Gastrocnemius medialis (tissue), 4 donors: ENCODE data around the gene CAMTA1. TPM values are rescaled to one million over a fixed set of nuclear protein-coding genes. Genes with fewer than 3 reads are reported as not detected.
A peak's percentile ranks its signal among the peaks of the same experiment; 100 is the strongest.

ENCODE experiments used
- ATAC-seq, 2 donors: fragments of 150-250 bp; one replicate each; pipeline ENCODE4 v1.9.1; 2016
- DNase-seq, 2 donors: peaks; one replicate each; pipeline ENCODE4 v3.0.0-alpha.2; 2019
- H3K27ac ChIP-seq, 4 donors: fragments of 200-600 bp; sonication (generic); 1 replicate in 1 of 4; 2 replicates in 3 of 4; pipeline ENCODE4 v1.5.1; 2016 to 2018; ENCODE audit warnings: mild to moderate bottlenecking in 2 of 4, moderate library complexity in 1 of 4
- H3K27me3 ChIP-seq, 3 donors: fragments of 200-600 bp; sonication (generic) in 2 of 3; 1 replicate in 1 of 3; 2 replicates in 2 of 3; pipeline versions ENCODE4 v1.5.1 to v1.6.0; 2016 to 2019; ENCODE audit warnings: mild to moderate bottlenecking in 1 of 3, moderate library complexity in 1 of 3
- H3K36me3 ChIP-seq, 2 donors: fragments of 200-600 bp; sonication (generic) in 1 of 2; one replicate each; pipeline ENCODE4 v1.5.1; 2017 to 2018
- H3K4me1 ChIP-seq, 2 donors: fragments of 200-600 bp; sonication (generic) in 1 of 2; one replicate each; pipeline ENCODE4 v1.5.1; 2016 to 2017; ENCODE audit warnings: mild to moderate bottlenecking in 2 of 2
- H3K4me3 ChIP-seq, 4 donors: fragments of 200-600 bp; sonication (generic) in 3 of 4; 1 replicate in 1 of 4; 2 replicates in 3 of 4; pipeline ENCODE4 v1.5.1; 2016 to 2019; ENCODE audit warnings: mild to moderate bottlenecking in 2 of 4
- H3K9me3 ChIP-seq, 3 donors: fragments of 200-600 bp; sonication (generic) in 2 of 3; 1 replicate in 1 of 3; 2 replicates in 2 of 3; pipeline ENCODE4 v1.5.1; 2016 to 2019
- CTCF ChIP-seq, 5 experiments: fragments of 450-650 bp in 3 of 5; fragments of 200-600 bp in 2 of 5; sonication (generic) in 2 of 5; IDR thresholded peaks in 4 of 5; conservative IDR thresholded peaks in 1 of 5; 1 replicate in 4 of 5; 2 replicates in 1 of 5; pipeline ENCODE4 v1.5.1; 2016 to 2019; ENCODE audit warnings: antibody characterized with exemption in 5 of 5, mild to moderate bottlenecking in 3 of 5, moderate library complexity in 3 of 5
- POLR2A ChIP-seq, 2 donors: fragments of 450-650 bp; IDR thresholded peaks; one replicate each; pipeline ENCODE4 v1.6.1; 2017; ENCODE audit warnings: antibody characterized with exemption in 2 of 2, mild to moderate bottlenecking in 2 of 2, moderate library complexity in 2 of 2
- in situ Hi-C, 4 donors: fragments of 200-750 bp; cut with MboI; loops; one replicate each; pipeline versions ENCODE4 v1.15.0 to v1.8.0; 2017; ENCODE audit warnings: low sequenced_read_pairs in 4 of 4
- intact Hi-C: fragments of 100-400 bp; cut with DNase I; formaldehyde crosslinking; loops from one replicate; pipeline ENCODE4 v1.15.1; 2023; ENCODE audit warnings: low total_unique reads
- total RNA-seq, 4 donors: library from RNA; depleted of rRNA; stranded (reverse); fragments of >200 nt; gene quantifications; one replicate each; pipeline versions ENCODE4 v1.1.0 to v1.2.3, GENCODE V29; 2016

CAMTA1 gene
- total RNA-seq, 4 donors from 2014 or later, result 60.5 to 113 (median 70.4) TPM

GRCh38 chr1:7644086-7644485 lies 858.8 kb downstream of the CAMTA1 start:
- in situ Hi-C loops, result loop anchor here (10.0 to 25.0 kb wide), 7 partner anchors 419 to 932 kb away; partner anchors contain the start of gene DNAJC11 (in 1 of the 4)
- TF ChIP-seq POLR2A (IDR thresholded peaks at IDR 0.05) (no peak), CTCF (IDR thresholded peaks at IDR 0.05 in 4 of 5, conservative IDR thresholded peaks at IDR 0.05 in 1 of 5) (no peak)
- Histone ChIP-seq H3K27ac (no peak overlapping the region), H3K4me3 (no peak overlapping the region), H3K9me3 (no peaks in the 10 kb centered on the region), H3K4me1 (peaks cover 19 to 20% of the 10 kb centered on the region in 2 donors), H3K27me3 (no peaks in the 10 kb centered on the region), H3K36me3 (no peaks in the 10 kb centered on the region)
- intact Hi-C loops, result loop anchor here (10.0 kb wide), 1 partner anchor 939 kb away; the partner anchor contains the start of gene DNAJC11
- no peak for DNase-seq
- ATAC-seq, result no peak

- DNase-seq (peak in 1 of 2 donors; percentile 28), ATAC-seq (peak; percentile 18 to 45)
- TF ChIP-seq CTCF (IDR thresholded peaks at IDR 0.05 in 4 of 5, conservative IDR thresholded peaks at IDR 0.05 in 1 of 5) (no peak), POLR2A (IDR thresholded peaks at IDR 0.05) (no peak)
- Histone ChIP-seq H3K27ac (peak overlapping the region in 3 of 4 donors; percentile 46 to 55 (median 52)), H3K4me1 (peaks cover 19 to 20% of the 10 kb centered on the region in 2 donors), H3K36me3 (no peaks in the 10 kb centered on the region), H3K27me3 (no peaks in the 10 kb centered on the region), H3K4me3 (no peak overlapping the region), H3K9me3 (no peaks in the 10 kb centered on the region)
- in situ Hi-C loops, result loop anchor here (10.0 to 25.0 kb wide), 7 partner anchors 420 to 933 kb away; partner anchors contain the start of gene DNAJC11 (in 1 of the 4)
- intact Hi-C loops, result loop anchor here (5.0 to 10.0 kb wide), 2 partner anchors 918 to 940 kb away; partner anchors contain the start of gene DNAJC11
These were observed 859.9 kb downstream of the CAMTA1 start for GRCh38 chr1:7644961-7645750.

GRCh38 chr1:7645751-7646048 lies 860.4 kb downstream of the CAMTA1 start:
- H3K9me3 ChIP-seq, result no peaks in the 10 kb centered on the region
- H3K27me3 ChIP-seq, result no peaks in the 10 kb centered on the region
- H3K4me1 ChIP-seq, result peaks cover 19 to 20% of the 10 kb centered on the region in 2 donors
- H3K4me3 ChIP-seq, result no peak overlapping the region
- DNase-seq, result no peak
- H3K27ac ChIP-seq, result peak overlapping the region in 1 of 4 donors; percentile 52
- H3K36me3 ChIP-seq, result no peaks in the 10 kb centered on the region
- TF ChIP-seq CTCF (IDR thresholded peaks at IDR 0.05 in 4 of 5, conservative IDR thresholded peaks at IDR 0.05 in 1 of 5) (no peak), POLR2A (IDR thresholded peaks at IDR 0.05) (no peak)
- in situ Hi-C loops, result loop anchor here (10.0 to 25.0 kb wide), 7 partner anchors 421 to 933 kb away; partner anchors contain the start of gene DNAJC11 (in 1 of the 4)
- no peak for ATAC-seq
- intact Hi-C loops, result loop anchor here (2.0 to 10.0 kb wide), 4 partner anchors 421 to 941 kb away; partner anchors contain the start of gene DNAJC11

- no peak overlapping the region for H3K4me3 ChIP-seq
- no peaks in the 10 kb centered on the region for H3K9me3 ChIP-seq
- peaks cover 19 to 20% of the 10 kb centered on the region in 2 donors for H3K4me1 ChIP-seq
- no peak overlapping the region for H3K27ac ChIP-seq
- in situ Hi-C loops (loop anchor here (10.0 to 25.0 kb wide), 7 partner anchors 421 to 934 kb away; partner anchors contain the start of gene DNAJC11 (in 1 of the 4)), intact Hi-C loops (loop anchor here (2.0 to 10.0 kb wide), 4 partner anchors 421 to 941 kb away; partner anchors contain the start of gene DNAJC11)
- no peaks in the 10 kb centered on the region for H3K36me3 ChIP-seq
- H3K27me3 ChIP-seq, result no peaks in the 10 kb centered on the region
- TF ChIP-seq POLR2A (IDR thresholded peaks at IDR 0.05), result no peak
- TF ChIP-seq CTCF (IDR thresholded peaks at IDR 0.05 in 4 of 5, conservative IDR thresholded peaks at IDR 0.05 in 1 of 5), result no peak
- ATAC-seq, result no peak
- no peak for DNase-seq
These were observed 860.9 kb downstream of the CAMTA1 start for GRCh38 chr1:7646164-7646563.
